ENCODE results near the gene KMT2B.

The KMT2B gene

DNA sequence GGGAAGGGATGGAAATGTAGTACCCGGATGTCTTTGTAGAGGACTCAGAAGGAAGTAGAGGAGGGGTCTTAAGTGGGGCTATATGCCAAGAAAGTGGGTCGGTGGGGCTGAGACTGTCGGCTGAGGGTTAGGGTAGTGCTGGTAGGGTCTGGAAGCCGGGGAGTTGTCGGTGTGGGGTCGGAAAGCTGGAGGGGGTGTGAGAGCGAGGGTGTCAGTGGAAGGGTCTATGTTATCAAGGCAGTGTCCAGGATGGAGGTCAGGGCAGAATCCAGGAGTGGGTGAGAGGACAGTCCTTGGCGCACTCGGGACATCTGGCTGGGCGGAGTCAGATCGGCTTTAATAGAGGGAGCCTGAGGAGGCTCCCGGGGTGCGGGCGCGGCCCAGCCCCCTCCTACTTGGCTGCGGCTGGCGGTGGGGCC lies 37.3 kb downstream of the KMT2B start:
- TF ChIP-seq, protein P1, sequence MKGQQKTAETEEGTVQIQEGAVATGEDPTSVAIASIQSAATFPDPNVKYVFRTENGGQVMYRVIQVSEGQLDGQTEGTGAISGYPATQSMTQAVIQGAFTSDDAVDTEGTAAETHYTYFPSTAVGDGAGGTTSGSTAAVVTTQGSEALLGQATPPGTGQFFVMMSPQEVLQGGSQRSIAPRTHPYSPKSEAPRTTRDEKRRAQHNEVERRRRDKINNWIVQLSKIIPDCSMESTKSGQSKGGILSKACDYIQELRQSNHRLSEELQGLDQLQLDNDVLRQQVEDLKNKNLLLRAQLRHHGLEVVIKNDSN (IDR thresholded peaks at IDR 0.05), result no peak
- TF ChIP-seq TEAD4 (IDR thresholded peaks at IDR 0.05), result no peak
- TF ChIP-seq ZBTB7A (IDR thresholded peaks at IDR 0.05; ENCODE audit: low read depth), result no peak
- TF ChIP-seq TCF12 (IDR thresholded peaks at IDR 0.05; ENCODE audit: low read depth), result no peak

DNA sequence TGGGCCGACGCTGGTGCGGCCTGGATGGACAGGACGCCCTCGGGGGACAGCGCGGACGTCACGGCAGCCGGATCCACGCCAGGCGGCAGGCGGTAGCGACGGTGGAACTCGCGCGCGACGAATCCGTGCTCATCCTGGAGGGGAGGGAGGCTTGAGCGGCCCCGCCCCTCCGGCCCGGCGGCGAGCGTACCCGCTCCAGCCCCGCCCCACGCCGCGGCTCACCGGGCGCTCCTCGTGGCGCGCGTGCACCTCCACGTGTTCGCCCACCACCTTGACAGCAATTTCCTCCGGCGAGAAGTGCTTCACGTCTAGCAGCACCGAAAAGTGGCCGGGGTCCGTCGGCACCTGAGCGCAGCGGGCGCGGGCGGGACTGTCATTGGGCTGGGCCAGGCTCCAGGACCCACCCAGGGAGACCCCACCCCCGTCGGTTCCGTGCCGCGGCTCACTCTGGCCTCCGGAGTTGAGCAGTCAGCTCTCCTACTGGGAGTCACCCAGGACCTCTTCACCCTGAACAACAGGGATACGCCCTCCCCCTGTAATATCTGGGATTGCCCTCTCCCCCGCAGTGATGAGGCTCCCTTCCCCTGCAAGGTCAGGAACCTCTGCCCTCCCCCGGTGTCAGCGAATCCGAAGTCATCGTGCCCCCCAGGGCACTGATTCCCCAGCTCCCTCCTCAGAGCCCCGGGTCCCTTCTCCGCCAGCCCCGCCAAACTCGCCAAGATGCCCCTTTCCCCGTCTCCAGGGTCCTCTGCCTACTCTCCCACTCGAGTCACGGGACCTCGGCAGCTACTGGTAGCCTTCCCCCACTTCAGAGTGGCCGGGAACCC lies 38.0 kb downstream of the KMT2B start:
- TF ChIP-seq EGR1 (IDR thresholded peaks at IDR 0.05) (no peak), CEBPB (IDR thresholded peaks at IDR 0.05) (no peak), ZBTB7A (IDR thresholded peaks at IDR 0.05; ENCODE audit: low read depth) (no peak), NFIC (IDR thresholded peaks at IDR 0.05) (no peak), YY1 (IDR thresholded peaks at IDR 0.05; ENCODE audit: low read depth) (no peak), TCF12 (IDR thresholded peaks at IDR 0.05; ENCODE audit: low read depth) (no peak), RAD21 (IDR thresholded peaks at IDR 0.05; ENCODE audit: low read depth) (no peak), CREB1 (IDR thresholded peaks at IDR 0.05; ENCODE audit: low read depth) (no peak), EP300 (IDR thresholded peaks at IDR 0.05; ENCODE audit: borderline replicate concordance) (no peak)
- TF ChIP-seq, protein P1 (IDR thresholded peaks at IDR 0.05), result no peak
- TF ChIP-seq, protein P2, sequence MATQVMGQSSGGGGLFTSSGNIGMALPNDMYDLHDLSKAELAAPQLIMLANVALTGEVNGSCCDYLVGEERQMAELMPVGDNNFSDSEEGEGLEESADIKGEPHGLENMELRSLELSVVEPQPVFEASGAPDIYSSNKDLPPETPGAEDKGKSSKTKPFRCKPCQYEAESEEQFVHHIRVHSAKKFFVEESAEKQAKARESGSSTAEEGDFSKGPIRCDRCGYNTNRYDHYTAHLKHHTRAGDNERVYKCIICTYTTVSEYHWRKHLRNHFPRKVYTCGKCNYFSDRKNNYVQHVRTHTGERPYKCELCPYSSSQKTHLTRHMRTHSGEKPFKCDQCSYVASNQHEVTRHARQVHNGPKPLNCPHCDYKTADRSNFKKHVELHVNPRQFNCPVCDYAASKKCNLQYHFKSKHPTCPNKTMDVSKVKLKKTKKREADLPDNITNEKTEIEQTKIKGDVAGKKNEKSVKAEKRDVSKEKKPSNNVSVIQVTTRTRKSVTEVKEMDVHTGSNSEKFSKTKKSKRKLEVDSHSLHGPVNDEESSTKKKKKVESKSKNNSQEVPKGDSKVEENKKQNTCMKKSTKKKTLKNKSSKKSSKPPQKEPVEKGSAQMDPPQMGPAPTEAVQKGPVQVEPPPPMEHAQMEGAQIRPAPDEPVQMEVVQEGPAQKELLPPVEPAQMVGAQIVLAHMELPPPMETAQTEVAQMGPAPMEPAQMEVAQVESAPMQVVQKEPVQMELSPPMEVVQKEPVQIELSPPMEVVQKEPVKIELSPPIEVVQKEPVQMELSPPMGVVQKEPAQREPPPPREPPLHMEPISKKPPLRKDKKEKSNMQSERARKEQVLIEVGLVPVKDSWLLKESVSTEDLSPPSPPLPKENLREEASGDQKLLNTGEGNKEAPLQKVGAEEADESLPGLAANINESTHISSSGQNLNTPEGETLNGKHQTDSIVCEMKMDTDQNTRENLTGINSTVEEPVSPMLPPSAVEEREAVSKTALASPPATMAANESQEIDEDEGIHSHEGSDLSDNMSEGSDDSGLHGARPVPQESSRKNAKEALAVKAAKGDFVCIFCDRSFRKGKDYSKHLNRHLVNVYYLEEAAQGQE (IDR thresholded peaks at IDR 0.05; ENCODE audit: low read depth), result no peak

DNA sequence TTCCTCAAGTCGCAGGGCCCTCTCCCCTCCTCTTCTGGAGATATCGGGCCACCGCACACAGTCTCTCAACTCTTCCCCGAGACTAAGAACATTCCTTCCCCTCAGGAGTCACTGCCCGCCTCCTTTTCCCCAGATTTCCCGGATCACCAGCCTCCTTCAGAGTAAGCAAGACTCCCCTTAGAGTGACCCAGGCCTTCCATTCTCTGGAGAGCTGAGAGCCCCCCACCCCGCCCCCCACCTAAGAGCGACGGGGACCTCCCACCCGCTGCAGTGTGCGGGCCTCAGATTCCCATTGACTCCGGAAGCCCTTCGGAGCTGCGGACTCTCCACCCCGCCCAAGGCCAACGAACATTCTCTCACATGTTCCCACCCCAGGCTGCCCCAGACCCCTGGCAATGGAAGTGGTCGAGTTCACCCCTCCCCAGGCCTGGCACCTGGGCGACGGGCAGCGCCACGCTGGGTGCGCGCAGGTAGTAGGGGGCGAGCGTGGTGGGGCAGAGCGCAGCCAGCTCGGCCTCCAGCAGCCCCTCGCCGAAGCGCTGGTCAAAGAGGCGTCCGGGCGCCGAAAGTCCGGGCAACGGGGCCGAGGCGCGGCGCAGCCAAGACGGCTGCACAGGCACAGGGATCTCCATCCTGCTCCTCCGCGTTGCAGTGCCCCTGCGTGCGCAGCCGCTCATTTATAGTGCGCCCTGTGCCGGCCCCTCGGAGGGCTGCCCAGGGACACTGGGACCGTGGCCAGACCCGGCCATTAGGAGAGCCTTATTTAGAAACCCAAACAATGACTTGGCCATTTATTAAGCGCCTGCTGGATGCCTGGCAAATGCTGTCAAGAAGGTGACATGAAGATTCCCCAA lies 38.8 kb downstream of the KMT2B start, which contains the start of gene HSPB6:
TSS of gene HSPB6 (minus strand) at position 653 of the 854 bp plus-strand sequence. CDS start at position 632, 21 bp downstream.
- TF ChIP-seq CEBPB (IDR thresholded peaks at IDR 0.05) (no peak), TEAD4 (IDR thresholded peaks at IDR 0.05) (no peak)

DNA sequence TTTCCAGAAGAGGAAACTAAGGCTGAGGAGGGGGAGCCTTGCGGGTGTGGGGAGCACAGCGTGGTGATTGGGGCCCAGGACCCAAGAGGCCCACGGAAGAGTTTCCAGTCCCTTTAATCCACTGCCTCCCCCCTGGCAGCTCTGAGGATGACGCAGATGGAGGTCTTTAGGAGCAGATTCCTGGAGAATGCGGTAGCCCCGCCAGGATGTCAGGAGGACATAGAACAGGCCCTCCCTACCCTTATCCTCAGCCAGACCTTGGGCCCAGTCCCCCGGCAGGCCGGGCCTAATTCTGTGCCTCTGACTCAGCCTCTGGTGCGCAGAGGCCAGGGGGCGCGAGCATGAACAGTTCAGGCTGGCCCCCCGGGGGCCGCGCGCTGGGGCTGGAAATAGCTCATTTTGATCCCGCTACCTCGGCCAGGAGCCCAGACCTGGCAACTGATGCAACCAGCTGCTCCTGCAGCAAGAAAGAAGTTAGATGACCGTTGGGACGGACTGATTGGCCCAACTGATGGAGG lies 39.5 kb downstream of the KMT2B start:
- TF ChIP-seq RAD21 (IDR thresholded peaks at IDR 0.05; ENCODE audit: low read depth) (no peak), NFIC (IDR thresholded peaks at IDR 0.05) (no peak), FOXM1 (IDR thresholded peaks at IDR 0.05; ENCODE audit: borderline replicate concordance, low read depth) (no peak), TAF1 (IDR thresholded peaks at IDR 0.05; ENCODE audit: low read depth) (no peak)

DNA sequence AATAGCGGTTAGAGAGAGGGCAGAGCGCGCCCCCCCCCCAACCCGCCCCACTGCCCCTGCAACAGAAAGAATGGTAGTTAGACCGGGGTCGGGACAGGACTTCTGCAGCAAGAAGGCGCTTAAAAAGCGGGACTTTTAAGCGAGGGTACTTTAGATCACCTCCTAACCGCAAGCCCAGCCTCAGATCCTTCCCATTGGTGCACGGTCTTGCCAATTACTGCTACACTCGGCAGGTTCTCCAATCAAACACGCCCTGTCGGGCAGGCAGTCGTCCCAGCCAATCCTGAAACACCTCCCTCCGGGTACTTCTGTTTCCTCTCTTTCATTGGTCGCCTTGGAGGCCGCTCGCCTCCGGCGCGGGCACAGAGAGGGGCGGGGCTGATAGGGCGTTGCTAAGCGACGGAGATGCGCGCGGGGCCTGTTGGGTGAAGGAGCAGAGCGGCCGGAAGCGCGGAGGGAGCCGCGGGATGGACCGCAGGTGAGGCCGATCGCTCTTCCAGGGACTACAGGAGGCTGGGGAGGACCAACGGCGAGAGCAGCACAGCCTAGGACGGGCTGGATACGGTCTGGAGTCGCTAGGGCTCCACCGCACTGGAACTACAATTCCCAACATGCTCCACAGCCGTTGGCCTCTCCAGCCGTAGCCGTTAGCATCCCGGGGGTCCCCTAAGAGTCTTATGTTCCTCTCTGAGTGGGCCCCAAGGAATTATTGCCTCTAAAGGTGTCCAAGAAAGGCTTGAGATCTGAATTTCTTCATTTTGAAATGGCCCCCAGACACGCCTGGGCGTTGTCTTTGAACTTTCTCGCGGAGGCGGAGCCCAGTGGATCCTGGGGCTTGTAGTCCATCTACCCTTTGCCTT lies 40.2 kb downstream of the KMT2B start, which contains the start of gene PROSER3:
TSS of gene PROSER3 (plus strand) at position 428 of the 860 bp plus-strand sequence. CDS start at position 468, 40 bp downstream.
- no peak for TF ChIP-seq RAD21 (IDR thresholded peaks at IDR 0.05; ENCODE audit: low read depth)
- TF ChIP-seq TCF12 (IDR thresholded peaks at IDR 0.05; ENCODE audit: low read depth), result peak; percentile 28; the same call in 1 of the 2 replicates
- TF ChIP-seq CREB1 (IDR thresholded peaks at IDR 0.05; ENCODE audit: low read depth), result peak; percentile 31; the same call in 1 of the 2 replicates
- TF ChIP-seq TAF1 (IDR thresholded peaks at IDR 0.05; ENCODE audit: low read depth), result peak; percentile 54
- 0 out of 2 replicates have a peak, but pooled peaks have one; percentile 12 for TF ChIP-seq TEAD4 (IDR thresholded peaks at IDR 0.05)
- TF ChIP-seq, protein P3, sequence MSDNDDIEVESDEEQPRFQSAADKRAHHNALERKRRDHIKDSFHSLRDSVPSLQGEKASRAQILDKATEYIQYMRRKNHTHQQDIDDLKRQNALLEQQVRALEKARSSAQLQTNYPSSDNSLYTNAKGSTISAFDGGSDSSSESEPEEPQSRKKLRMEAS (IDR thresholded peaks at IDR 0.05), result peak; percentile 47
- no peak for TF ChIP-seq NFIC (IDR thresholded peaks at IDR 0.05)
- TF ChIP-seq CEBPB (IDR thresholded peaks at IDR 0.05), result no peak; the same call in 1 of the 2 replicates
- peak; percentile 76 for TF ChIP-seq YY1 (IDR thresholded peaks at IDR 0.05; ENCODE audit: low read depth)
- peak; percentile 37; the same call in 1 of the 2 replicates for TF ChIP-seq FOXM1 (IDR thresholded peaks at IDR 0.05; ENCODE audit: borderline replicate concordance, low read depth)
- TF ChIP-seq ZBTB7A (IDR thresholded peaks at IDR 0.05; ENCODE audit: low read depth), result no peak
- TF ChIP-seq EP300 (IDR thresholded peaks at IDR 0.05; ENCODE audit: borderline replicate concordance), result no peak
- TF ChIP-seq, protein P1 (IDR thresholded peaks at IDR 0.05), result no peak
- TF ChIP-seq, protein P2 (IDR thresholded peaks at IDR 0.05; ENCODE audit: low read depth), result no peak
- TF ChIP-seq EGR1 (IDR thresholded peaks at IDR 0.05), result peak; percentile 85
